HFFc6 (cell line): Measurements from ENCODE around the gene NRF1. TPM values are rescaled to one million over a fixed set of nuclear protein-coding genes. Genes with fewer than 3 reads are reported as not detected.

Source experiments
- DNase-seq: peaks from one replicate; pipeline ENCODE4 v3.0.0-alpha.2; 2018
- H3K27ac Mint-ChIP-seq: 2 replicates; pipeline ENCODE4 v1.8.0; 2020; ENCODE audit warnings: mild to moderate bottlenecking, mixed read lengths
- H3K27me3 Mint-ChIP-seq: 2 replicates; pipeline ENCODE4 v1.8.0; 2021; ENCODE audit warnings: mild to moderate bottlenecking, moderate library complexity, mixed read lengths; ENCODE audit not compliant: insufficient read depth
- H3K36me3 Mint-ChIP-seq: 2 replicates; pipeline ENCODE4 v1.8.0; 2021; ENCODE audit warnings: low read depth, mixed read lengths
- H3K4me1 Mint-ChIP-seq: 2 replicates; pipeline ENCODE4 v1.8.0; 2020; ENCODE audit warnings: low read depth, mixed read lengths
- H3K4me3 Mint-ChIP-seq: 2 replicates; pipeline ENCODE4 v1.8.0; 2020; ENCODE audit warnings: mild to moderate bottlenecking, moderate library complexity, mixed read lengths
- H3K9me3 Mint-ChIP-seq: 2 replicates; pipeline ENCODE4 v1.8.0; 2020; ENCODE audit warnings: mild to moderate bottlenecking, mixed read lengths
- CTCF ChIP-seq: fragments of 200-600 bp; sonication (generic); IDR thresholded peaks from 2 replicates; pipeline ENCODE4 v1.5.0; 2021; ENCODE audit warnings: antibody characterized with exemption, mild to moderate bottlenecking
- total RNA-seq, 6 experiments: library from RNA; stranded (reverse); fragmentation: NEBNext Ultra II Directional; extraction: Animal tissue kit (Norgen Biotek cat#: 25700); gene quantifications; 2 replicates in 1 of 6; 3 replicates in 5 of 6; pipeline ENCODE4 v1.2.3, GENCODE V29; 2021

NRF1 gene
- total RNA-seq, 6 experiments from 2014 or later = 8.8 to 11.8 (median 10.4) TPM

GRCh38 chr7:129730159-129730558 lies 118.6 kb downstream of the NRF1 start:
- Mint-ChIP-seq H3K36me3 (peaks cover 18% of the 10 kb centered on the region), H3K4me3 (no peak overlapping the region), H3K4me1 (no peaks in the 10 kb centered on the region), H3K9me3 (no peaks in the 10 kb centered on the region), H3K27me3 (no peaks in the 10 kb centered on the region; the same call in 1 of the 2 replicates), H3K27ac (no peak overlapping the region)
- DNase-seq = no peak
- no peak for TF ChIP-seq CTCF

GRCh38 chr7:129734400-129734799 lies 122.9 kb downstream of the NRF1 start:
- H3K27ac Mint-ChIP-seq = no peak overlapping the region
- peaks cover 17% of the 10 kb centered on the region for H3K4me1 Mint-ChIP-seq
- DNase-seq = no peak
- peaks cover 11% of the 10 kb centered on the region for H3K36me3 Mint-ChIP-seq
- no peaks in the 10 kb centered on the region for H3K9me3 Mint-ChIP-seq
- H3K27me3 Mint-ChIP-seq = no peaks in the 10 kb centered on the region
- no peak overlapping the region for H3K4me3 Mint-ChIP-seq
- TF ChIP-seq CTCF = no peak

GRCh38 chr7:129739427-129739826 lies 127.9 kb downstream of the NRF1 start:
- H3K9me3 Mint-ChIP-seq = no peaks in the 10 kb centered on the region
- peak overlapping the region; percentile 16; the same call in 1 of the 2 replicates for H3K4me3 Mint-ChIP-seq
- peak; percentile 80 for DNase-seq
- H3K27me3 Mint-ChIP-seq = peaks cover 2% of the 10 kb centered on the region; the same call in 1 of the 2 replicates
- H3K36me3 Mint-ChIP-seq = no peaks in the 10 kb centered on the region; the same call in 1 of the 2 replicates
- H3K4me1 Mint-ChIP-seq = peaks cover 24% of the 10 kb centered on the region
- no peak for TF ChIP-seq CTCF
- peak overlapping the region; percentile 75 for H3K27ac Mint-ChIP-seq

GRCh38 chr7:129740574-129741410 lies 129.3 kb downstream of the NRF1 start:
- no peaks in the 10 kb centered on the region for H3K9me3 Mint-ChIP-seq
- TF ChIP-seq CTCF = no peak
- H3K4me1 Mint-ChIP-seq = peaks cover 24% of the 10 kb centered on the region
- DNase-seq = no peak
- H3K4me3 Mint-ChIP-seq = no peak overlapping the region
- peaks cover 2% of the 10 kb centered on the region; the same call in 1 of the 2 replicates for H3K27me3 Mint-ChIP-seq
- no peak overlapping the region for H3K27ac Mint-ChIP-seq
- H3K36me3 Mint-ChIP-seq = no peaks in the 10 kb centered on the region

GRCh38 chr7:129741743-129742213 lies 130.3 kb downstream of the NRF1 start:
- no peaks in the 10 kb centered on the region for H3K36me3 Mint-ChIP-seq
- no peak for TF ChIP-seq CTCF
- H3K27me3 Mint-ChIP-seq = peaks cover 2% of the 10 kb centered on the region; the same call in 1 of the 2 replicates
- H3K9me3 Mint-ChIP-seq = no peaks in the 10 kb centered on the region
- H3K4me1 Mint-ChIP-seq = peaks cover 24% of the 10 kb centered on the region
- H3K27ac Mint-ChIP-seq = no peak overlapping the region
- no peak overlapping the region for H3K4me3 Mint-ChIP-seq
- DNase-seq = no peak
